HG02678 (cell line): ENCODE results near the gene ARID3A.

Experiments used
- ATAC-seq: cut with Tn5 transposase; IDR thresholded peaks from one replicate; pipeline ENCODE4 v1.9.1; 2021; ENCODE audit warnings: mild to moderate bottlenecking, moderate library complexity; ENCODE audit not compliant: unreplicated experiment

The ARID3A gene

DNA sequence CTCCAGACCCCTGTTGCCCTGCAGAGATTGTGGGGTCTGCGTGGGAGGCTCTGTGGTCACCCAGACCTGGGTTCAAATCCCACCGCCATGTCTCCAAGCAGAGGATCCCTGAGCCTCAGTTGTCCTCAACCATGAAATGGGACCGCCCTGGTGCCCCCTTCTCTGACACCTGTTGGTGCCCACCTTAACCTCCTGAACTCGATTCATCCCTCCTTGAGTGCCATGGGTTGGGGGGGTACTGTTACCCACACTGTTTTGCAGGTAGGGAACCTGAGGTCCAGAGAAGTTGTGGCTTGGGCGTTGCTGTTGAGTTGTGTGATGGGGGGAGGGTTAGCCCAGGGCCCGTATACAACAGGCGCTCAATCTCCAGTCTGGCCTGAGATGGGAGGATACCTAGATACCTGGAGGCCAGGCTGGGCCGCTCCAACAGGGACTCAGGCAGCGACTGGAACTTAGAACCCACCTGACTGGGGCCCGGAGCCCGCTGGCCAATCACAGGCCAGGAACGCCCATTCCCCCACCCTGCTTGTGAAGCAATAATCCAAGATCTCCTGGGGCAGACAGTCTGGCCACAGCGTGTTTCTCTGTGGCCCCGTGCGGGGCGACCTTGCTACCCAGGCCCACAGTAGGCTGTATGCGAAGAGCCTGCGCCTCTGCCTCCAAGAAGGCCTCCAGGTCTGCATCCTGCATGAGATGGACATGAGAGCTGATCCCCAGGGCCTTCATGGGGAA lies 2.8 kb downstream of the ARID3A start:
- ATAC-seq = no peak

GRCh38 chr19:929203-929890 lies 3.5 kb downstream of the ARID3A start:
- no peak for ATAC-seq

GRCh38 chr19:929891-930258 lies 4.0 kb downstream of the ARID3A start:
- no peak for ATAC-seq

GRCh38 chr19:931860-932647 lies 6.2 kb downstream of the ARID3A start:
- no peak for ATAC-seq

GRCh38 chr19:932648-933552 lies 7.1 kb downstream of the ARID3A start:
- no peak for ATAC-seq

DNA sequence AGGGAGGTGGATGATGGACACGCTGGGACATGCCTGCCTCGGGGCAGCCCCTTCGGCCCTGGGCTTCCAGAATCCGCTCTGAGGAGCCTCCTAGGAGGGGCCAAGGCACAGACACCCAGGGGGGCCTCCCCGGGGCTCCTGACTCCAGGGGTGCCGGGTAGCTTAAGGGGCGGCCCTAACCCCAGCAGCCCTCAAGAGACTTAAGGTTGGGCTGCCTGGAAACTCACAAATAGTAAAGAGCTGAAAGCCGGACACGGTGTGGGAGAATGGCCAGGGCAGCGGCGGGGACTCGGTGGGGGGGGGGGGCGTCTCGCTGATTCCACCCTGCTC lies 7.7 kb downstream of the ARID3A start:
- ATAC-seq = no peak

- no peak for ATAC-seq
Measured at GRCh38 chr19:934197-934840, 8.5 kb downstream of the ARID3A start.

DNA sequence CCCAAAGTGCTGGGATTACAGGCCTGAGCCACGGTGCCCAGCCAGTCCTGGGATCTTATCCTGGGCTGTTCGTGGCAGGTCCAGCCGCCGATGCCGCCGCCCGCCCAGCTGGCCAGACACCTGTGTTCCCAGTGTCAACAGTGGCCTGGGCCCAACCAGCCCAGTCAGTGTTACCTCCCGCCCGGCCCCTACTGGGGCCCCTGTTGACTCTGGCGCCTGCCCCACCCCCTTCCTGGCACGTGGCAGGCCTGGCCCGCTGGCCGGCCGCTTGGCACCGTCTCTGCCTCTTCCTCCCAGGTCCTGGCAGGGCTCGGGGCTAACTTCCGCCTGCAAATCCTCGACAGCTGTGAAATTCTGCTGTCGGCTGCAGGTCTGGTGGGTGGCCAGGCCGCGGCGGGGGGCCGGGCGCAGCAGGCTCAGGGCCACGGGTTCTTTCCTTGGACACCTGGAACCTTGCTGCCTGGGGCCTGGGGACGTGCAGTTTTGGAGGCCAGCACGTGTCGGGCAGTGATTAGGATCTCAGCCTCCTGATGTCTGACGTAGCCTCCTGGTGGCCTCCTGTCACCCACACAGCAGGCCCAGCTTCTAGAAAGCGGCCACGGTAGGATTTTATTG lies 9.1 kb downstream of the ARID3A start:
- no peak for ATAC-seq

GRCh38 chr19:936175-936546 lies 10.3 kb downstream of the ARID3A start:
- no peak for ATAC-seq

DNA sequence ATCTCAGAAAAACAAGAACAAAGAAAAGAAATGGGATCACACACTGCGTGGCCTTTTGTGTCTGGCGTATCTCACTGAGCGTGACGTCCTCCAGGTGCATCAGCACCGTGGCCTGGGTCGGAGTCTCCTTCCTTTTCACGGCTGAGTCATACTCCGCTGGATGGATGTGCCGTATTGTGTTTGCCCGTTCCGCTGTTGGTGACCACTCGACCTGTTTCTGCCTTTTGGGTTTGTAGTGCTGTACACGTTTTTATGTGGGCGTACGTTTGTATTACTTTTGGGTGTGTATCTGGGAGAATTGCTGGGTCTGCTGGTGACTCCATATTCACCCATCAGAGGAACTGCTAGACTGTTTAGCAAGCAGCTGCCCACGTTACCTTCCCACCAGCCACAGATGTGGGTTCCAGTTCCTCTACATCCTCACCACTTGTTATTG lies 11.4 kb downstream of the ARID3A start:
- ATAC-seq = no peak

GRCh38 chr19:938233-938923 lies 12.5 kb downstream of the ARID3A start:
- no peak for ATAC-seq

GRCh38 chr19:939439-939838 lies 13.6 kb downstream of the ARID3A start:
- no peak for ATAC-seq

DNA sequence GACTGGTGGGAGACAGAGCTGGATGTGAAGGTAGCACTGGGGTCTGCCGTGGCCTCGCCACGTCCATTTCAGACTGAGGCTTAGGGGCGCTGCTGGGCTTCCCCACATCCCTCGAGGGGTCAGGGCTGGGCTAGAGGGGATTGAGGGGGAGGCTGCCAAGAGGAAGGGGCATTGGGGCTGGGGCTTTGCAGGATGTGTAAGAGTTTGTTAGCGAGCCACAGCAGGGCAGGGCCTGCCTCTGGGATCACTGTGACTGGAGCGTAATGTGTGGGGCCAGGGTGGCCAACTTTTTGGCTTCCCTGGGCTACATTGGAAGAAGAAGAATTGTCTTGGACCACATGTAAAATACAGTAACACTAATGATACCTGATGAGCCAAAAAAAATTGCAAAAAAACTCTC lies 14.1 kb downstream of the ARID3A start:
- no peak for ATAC-seq

GRCh38 chr19:940591-941291 lies 14.9 kb downstream of the ARID3A start:
- ATAC-seq = peak; percentile 43

DNA sequence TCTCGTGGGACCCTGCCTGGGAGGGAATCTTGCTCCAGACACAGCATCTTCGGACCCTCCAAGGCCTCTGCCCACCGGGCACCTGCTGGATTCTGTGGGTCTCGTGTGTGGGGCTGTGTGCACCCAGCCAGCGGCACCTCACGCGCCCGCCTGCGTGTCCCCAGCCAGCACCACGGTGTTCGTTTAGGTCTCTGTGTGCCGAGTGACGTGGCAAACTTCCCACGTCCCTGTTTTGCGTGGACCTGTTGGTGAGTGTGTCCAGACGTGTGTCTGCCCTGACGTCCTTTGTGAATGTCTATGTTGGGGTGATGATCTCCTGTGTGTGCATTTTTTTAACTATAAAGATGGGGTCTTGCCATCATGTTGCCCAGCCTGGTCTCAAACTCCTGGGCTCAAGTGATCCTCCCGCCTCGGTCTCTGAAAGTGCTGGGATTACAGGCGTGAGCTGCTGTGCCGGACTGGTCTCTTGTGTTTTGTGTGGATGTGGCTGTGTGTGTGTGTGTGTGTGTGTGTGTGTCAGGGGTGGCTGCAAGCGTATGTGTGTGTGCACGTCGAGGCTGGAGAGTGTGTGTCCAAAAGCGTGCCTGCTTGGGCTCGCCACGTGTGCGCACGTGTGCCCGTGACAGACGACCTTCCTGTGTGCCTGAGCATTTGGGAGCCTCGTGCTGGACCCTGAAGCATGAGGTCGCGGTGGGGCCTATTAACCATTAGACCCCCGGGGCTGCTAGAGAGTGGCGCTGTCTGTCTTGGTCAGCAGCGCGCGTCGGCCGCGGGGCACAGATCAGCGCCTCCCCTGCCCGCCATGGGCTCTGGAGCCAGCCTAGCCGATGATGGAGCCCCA lies 15.7 kb downstream of the ARID3A start:
- no peak for ATAC-seq

DNA sequence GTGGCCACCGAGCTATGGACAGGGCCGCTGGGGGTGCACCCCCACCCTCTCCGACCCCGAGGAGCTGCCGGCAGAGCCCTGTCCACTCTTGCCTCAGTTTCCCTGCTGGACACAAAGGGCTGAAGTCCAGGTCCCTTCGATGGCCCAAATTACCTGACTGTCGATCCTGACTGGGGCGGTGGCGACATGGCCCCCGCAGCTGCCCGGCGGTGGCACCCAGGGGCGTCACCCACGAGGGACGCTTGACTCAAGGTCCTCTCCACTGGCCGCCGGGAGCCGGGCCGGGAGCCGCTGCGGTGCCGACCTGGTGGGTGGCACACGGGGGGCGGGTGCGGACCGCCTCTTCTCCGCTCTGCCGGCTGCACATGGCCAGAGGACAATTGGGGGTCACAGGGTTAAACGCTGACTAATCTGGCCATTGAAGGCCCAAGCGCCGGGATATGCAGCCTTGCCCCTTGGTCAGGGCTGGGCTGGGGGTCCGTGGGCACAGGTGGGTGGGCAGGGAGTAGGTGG lies 16.4 kb downstream of the ARID3A start:
- ATAC-seq = no peak

GRCh38 chr19:943551-944170 lies 17.8 kb downstream of the ARID3A start:
- no peak for ATAC-seq
